ENCODE data around the gene LUC7L3.
"Not testable (repeated sequence)": the region's sequence is repeated elsewhere in the genome, so short reads cannot be mapped to it uniquely, and the experiment has no call there.

Gene LUC7L3

DNA sequence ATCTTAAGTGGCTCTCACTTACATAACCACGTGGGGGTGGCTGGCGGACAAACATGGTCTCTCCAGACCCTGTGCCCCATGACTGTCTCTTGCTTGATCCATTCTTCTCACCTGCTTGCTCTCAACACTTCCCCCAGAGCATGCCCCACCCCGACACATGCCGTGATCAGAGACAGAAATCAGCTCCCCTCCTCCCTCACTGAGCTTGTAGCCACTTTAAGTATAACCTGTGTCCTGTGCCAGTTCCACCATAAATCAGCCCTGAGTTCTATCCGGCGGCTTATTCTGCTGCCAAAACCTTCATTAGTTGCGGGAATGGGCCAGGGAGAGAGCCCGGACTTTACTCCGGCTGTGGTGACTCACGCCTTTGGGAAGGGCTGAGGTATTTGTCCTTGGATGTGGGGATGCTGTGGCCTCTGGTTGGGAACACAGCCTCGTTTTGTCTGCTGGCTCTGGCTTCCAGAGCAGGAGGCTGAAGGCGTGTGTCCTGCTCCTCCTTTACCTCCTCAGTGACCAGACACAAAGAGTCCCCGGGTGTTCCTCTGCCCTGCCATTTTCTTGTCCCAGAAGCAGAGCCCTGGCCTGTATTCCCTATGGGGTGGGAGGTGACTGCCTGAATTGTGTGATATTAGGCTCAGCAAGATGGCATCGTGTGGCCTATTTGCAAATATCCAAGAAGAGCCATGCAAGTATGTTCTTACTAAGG lies 32.8 kb upstream of the LUC7L3 start:
- peak; percentile 79 for DNase-seq (ENCODE audit: low read depth)

DNA sequence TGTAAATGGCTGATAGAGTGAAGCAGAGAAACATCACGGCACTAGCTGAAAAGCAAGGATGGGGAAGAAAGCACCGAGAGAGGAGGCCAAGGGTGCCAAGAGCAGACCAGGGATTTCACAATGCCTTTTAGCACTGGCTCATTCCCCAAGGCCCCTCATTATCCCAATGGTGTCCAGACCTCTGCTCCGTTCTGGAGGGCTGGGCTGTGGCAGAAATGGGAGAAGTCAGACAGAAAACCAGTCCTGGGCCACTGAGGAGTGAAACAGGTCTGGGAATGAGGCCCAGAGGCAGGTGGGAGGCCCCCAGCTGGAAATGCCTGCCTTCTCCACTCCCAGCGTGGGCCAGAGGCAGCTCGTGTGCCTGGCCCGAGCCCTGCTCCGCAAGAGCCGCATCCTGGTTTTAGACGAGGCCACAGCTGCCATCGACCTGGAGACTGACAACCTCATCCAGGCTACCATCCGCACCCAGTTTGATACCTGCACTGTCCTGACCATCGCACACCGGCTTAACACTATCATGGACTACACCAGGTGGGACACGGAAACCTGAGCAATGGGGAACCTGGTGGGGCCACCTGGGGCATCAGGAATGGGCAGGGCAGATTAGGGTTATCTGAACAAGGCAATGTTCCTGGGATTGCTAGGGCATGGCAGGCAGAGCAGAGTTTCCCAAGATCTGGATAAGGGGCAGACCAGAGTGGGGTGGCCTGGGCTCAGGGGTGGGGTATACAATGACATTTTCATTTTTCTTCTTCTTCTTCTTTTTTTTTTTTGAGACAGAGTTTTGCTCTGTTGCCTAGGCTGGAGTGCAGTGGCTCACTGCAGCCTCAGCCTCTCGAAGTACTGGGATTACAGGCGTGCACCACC lies 32.0 kb upstream of the LUC7L3 start:
- peak; percentile 54 for DNase-seq (ENCODE audit: low read depth)

DNA sequence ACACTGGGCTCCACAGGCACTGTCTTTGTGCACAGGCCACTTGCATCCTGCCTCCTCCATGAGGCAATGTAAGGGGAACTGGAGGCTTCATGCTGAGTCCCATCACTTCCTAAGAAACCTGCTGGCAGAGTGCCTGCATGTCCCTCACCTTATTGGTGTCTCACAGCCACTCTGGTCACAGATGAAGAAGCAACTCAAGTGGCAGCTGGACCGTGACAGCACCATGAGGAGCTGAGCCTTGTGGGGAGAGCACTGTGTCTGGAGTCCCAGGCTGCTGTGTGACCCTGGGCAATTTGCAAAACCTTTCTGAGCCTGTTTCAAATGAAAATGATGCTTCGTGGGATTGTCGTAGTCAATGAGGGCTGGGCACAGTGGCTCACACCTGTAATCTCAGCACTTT lies 31.2 kb upstream of the LUC7L3 start:
- no peak for DNase-seq (ENCODE audit: low read depth)

DNA sequence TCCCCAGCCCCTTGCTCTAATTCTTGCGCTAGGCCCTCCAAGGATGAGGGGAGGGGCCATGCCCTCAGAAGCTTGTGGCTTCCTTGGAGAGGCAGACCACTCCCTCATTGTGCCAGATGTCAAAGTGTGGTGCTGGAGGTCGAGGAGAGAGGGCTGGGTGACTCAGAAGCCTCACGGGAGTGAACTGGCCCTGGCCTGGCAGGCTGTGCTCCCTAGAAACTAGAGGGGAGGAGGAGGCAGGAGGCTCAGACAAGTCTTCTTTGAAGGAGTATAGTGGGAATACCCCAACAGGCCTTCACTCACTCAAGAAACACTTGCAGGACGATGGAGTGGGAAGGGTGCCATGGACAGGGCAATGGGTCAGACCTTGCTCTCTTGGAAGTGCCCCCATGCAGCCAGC lies 30.2 kb upstream of the LUC7L3 start:
- DNase-seq (ENCODE audit: low read depth): peak; percentile 56

DNA sequence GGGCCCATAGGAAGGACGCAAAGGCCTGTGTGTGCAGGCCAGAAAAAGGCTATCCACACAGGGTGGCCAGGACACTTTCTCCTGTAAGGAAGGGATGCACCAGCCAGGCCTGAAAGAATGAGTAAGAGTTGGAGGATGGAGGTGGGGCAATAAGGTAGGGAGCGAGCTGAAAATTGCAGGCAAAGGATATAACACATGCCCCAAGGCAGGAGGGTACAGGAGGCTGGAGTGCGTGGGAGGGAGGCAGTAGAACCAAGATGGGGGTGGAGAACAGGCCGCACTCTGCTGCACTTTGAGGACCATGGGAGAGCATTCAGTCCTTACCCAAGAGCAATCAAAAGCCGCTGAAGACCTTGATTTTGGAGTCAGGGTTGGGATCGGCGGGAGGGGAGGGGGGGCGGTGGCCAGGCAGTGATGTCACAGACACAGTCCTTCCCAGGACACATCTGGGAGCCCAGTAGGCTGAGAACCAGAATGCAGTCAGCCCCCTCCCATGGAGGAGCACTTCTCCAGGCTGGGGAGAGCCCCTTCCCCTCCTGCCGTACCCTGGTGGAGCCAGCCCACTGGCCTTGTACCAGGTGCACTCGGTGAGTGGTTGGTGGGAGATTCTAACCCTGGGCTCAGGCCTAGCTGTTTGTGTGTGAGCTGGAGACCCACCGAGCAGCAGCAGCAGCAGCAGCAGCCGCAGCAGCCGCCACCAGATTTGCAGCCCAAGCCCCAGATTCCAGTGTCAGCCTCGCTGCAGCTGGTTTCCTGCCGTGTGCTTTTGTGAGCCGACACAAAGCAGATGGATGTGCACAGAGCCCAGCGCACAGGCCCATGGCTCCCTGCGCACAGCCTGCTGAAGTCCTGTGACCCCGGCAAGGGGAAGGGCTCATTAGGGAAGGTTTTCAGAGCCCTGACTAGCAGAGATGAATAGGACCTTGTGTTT lies 29.2 kb upstream of the LUC7L3 start:
- DNase-seq (ENCODE audit: low read depth): no peak

DNA sequence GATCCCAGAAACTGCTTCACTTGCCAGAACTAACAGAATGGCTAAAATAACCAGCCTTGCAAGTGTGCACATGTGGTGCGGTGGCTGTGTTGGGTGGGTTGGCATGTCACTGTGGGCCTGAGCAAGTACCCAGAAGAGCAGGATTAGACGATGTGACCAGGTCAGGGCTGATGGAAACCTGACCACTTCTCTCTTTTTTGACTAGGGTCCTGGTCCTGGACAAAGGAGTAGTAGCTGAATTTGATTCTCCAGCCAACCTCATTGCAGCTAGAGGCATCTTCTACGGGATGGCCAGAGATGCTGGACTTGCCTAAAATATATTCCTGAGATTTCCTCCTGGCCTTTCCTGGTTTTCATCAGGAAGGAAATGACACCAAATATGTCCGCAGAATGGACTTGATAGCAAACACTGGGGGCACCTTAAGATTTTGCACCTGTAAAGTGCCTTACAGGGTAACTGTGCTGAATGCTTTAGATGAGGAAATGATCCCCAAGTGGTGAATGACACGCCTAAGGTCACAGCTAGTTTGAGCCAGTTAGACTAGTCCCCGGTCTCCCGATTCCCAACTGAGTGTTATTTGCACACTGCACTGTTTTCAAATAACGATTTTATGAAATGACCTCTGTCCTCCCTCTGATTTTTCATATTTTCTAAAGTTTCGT lies 28.4 kb upstream of the LUC7L3 start:
- DNase-seq (ENCODE audit: low read depth): no peak

DNA sequence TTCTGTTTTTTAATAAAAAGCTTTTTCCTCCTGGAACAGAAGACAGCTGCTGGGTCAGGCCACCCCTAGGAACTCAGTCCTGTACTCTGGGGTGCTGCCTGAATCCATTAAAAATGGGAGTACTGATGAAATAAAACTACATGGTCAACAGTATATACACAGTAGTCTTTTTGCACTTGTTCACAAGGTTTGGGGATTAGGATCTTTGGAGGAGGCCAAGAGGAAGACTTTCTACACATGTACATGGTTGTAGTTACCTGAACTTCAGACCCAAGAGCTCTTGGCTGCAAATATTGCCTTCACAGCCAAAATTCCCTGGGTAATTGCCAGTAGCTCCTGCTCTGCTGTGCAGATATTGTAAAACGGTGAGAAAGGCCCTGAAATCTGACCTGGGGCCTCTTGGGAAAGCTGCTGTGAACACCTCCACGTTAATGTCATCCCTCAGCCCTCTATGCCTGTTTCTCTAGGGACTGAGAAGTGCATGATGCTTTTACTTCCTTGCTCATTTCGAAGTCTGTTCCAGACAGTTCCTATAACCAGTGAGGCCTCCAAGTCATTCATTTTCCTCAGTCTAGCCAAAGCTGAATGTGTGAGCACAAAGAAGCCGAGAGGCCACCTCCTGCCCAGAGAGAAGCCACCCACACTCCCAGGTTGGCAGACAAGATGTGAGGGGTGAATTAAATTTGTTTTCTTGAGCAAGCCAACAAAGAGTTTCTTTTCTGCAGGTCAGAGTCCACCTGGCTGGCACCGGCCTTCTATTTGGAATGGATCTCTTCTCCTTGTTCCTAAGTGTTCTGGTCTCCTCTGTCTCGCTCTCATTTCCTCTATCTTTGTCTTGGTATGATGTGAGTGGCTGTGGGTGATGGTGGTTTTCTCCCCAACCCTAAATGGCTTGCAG lies 27.6 kb upstream of the LUC7L3 start:
- no peak for DNase-seq (ENCODE audit: low read depth)

DNA sequence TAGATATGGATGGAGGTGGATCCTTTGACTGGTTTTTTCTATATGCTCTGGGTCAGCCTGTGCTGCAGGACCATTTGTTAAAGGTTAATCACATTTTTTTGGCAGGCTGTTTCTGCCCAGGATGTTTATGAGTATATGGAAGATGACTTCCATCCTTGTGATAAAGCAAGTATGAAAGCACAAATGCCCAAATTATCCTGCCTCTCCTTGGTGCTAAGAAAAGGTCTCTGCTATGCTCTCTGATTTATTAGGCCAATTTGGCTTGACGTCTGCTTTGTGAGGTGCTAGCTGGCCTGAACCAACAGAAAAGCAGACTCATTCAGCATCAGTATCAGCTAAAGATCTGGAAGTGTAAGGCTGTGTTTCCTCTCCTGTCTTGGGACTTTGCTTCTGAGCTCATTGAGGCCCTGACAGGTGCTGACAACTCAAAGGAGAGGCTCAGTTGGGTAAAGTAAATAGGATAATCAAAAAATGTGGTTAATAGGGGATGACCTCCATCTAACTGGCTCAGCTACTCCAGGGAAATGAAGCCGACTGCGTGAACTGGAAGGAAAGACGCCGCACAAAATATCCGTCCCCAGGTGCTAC lies 26.9 kb upstream of the LUC7L3 start:
- no peak for DNase-seq (ENCODE audit: low read depth)

DNA sequence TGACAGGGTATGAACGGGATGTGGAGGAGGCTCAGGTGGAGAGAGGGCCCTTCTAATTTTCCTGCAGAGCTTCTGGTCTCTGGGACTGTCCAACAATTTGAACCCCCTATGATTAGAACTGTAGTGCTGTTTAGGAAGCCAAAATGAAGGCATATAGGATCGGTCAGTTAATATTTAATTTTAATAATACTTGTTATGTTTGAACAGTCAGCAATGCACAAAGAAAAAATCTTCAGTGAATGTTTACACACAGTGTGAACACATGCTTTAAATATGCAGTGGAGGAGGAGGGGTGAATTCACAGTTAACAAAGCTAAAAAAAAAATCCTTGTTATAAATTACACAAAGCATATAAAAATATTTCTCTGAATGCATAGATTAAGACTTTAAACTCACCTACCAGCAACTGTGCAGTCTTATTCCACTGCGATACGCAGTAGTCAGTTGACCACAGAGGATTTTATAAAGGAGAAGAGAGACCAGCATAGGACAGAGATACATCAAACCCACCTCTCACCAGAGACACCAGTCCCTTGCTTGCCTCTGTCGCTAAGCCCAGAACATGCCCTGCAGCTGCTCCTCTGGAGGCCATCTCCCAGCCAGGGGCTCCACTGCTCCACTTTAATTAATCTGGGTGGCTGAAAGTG lies 26.2 kb upstream of the LUC7L3 start:
- DNase-seq (ENCODE audit: low read depth): no peak

DNA sequence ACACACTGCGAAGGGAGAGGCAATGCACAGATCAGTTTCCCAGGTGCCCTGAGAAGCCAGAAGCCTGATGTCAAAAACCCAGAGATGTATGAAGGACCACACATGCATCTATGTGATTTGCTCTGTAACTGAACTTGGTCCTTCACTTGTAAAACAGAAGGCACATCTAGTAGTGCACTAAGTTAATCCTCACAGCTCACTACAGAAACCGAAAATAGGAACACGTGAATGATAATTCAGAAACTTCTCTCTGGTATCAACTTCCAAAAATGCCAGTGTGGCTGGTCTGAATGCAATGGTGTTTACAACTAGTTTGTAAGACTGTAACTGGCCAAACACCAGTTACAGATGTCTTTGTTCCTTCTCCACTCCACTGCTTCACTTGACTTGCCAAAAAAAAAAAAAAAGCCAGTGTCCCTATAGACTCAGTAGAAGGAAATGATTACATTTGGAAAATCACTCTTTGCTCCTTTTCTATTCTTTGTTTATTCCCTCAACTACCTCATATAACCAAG lies 23.0 kb upstream of the LUC7L3 start:
- DNase-seq (ENCODE audit: low read depth): no peak

DNA sequence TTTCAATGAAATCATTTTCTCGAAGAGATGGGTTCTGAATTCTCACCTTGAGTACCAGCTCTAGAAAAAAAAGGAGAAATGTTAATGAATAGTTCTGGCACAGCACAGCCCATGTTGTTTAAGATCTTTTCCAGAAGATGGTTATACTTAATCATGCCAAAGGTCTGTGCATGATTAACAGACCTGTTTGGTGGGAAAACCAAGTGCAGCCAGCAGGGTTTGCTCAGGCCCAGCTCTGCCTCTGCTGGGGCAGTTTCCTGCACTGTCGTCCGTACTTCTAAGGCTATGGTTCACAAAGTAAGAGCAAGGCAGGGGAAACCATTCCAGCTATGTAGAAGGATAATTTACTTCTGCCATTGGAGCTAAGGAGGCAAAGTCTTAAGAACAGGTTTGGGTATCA lies 22.3 kb upstream of the LUC7L3 start:
- no peak for DNase-seq (ENCODE audit: low read depth)

DNA sequence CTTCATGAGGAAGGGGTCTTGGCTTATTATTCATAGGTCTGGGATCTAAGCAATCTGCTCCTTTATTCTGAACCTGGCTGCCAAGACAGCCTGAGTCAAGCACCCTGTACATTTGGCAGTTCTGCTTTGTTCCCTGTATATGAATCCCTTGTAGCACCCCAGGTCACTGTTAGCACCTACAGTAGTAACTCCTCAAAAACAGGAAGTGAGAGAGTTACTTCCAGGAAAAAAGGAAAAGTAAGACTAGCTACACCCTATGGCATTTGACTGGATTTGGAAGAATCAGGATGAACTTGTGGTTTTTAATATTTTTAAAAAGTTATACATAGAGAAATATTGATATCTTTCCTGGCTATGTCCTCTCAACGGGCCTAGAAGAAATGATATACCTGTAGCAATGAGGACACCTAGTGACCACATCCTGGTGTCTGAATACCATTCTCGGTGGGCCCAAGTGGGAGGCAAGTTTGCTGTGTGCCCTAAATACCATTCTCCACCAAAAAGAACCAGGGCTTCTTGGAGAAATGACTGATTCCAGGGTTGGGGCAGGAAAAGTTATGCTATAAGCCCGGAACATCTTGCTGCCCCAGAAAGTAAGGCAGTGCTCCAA lies 21.6 kb upstream of the LUC7L3 start:
- DNase-seq (ENCODE audit: low read depth): no peak

DNA sequence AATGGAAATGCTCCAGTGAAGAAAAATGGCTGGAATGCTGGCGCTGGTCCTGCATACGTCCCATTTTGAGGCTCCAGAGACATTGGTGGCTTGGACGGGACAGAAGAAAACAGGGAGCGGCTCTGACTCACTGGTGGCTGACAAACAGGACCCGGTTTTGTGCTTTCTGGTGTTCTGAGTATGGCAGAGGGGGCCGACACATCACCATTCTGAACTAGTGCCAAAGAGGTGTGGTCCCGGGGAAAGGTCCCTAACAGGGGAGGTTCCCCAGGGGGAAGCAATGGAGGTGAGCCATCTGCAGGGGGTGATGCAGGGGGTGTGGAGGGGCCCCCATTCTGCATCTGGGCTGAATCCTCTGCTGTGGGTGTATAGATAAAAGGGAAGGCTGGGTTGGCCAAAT lies 20.0 kb upstream of the LUC7L3 start:
- DNase-seq (ENCODE audit: low read depth): no peak

DNA sequence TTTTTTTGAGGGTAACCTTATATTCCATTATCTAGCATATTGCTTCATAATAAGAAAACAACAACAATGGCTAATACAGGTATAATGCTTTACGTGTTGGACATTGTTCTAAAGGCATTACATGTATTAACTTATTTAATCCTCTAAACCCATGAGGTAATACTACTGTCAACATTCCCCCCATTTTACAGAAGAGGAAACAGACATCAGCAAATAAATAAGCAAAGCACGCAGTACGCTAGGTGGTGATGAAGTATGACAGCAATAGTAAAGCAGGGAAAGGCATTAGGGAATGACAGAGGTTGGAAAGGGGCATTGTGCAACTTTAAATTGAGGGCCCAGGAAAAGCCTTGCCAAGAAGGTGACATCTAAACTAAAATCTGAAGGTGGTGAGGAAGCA lies 16.2 kb upstream of the LUC7L3 start:
- no peak for DNase-seq (ENCODE audit: low read depth)

DNA sequence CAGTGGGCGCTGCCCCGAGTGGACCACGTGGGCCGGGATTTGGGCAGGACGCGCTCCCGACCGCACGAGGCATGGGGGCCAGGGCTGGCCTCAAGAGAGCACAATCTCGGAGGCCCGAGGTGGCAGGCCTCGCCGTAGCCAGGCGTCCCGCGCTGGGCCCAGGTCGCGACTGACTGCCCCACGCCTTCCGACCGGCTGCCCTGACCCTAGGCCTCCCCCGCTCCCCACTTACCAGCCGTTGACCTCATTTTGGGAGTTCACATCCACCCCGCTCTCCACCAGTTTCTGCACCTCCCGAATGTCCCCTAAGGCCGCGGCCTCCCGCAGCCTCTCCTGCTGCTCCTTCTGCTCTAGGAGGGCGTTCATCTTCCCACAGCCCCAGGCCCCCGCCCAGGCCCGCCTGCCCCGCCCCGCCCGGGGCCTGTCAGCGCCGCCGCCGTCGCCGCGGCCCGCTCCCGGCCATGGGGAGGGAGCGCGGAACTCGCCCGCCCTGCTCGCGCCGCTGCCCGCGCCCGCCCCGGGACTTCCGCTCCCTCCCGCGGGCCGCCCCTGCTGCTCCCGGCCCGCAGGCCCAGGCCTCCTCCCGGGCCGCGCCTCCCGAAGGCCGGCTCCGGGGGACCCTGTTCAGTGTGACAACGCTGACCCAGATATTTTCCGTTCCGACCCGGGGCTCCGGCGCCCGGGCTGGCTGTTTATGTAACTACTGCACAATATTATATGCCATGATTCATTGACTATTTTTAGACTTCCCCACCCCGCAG lies 11.9 kb upstream of the LUC7L3 start, which contains the start of gene ANKRD40:
ANKRD40 (minus strand) TSS at position 626 of the 761 bp plus-strand sequence; CDS start at position 366, 260 bp downstream.
- DNase-seq (ENCODE audit: low read depth): peak; percentile 93

DNA sequence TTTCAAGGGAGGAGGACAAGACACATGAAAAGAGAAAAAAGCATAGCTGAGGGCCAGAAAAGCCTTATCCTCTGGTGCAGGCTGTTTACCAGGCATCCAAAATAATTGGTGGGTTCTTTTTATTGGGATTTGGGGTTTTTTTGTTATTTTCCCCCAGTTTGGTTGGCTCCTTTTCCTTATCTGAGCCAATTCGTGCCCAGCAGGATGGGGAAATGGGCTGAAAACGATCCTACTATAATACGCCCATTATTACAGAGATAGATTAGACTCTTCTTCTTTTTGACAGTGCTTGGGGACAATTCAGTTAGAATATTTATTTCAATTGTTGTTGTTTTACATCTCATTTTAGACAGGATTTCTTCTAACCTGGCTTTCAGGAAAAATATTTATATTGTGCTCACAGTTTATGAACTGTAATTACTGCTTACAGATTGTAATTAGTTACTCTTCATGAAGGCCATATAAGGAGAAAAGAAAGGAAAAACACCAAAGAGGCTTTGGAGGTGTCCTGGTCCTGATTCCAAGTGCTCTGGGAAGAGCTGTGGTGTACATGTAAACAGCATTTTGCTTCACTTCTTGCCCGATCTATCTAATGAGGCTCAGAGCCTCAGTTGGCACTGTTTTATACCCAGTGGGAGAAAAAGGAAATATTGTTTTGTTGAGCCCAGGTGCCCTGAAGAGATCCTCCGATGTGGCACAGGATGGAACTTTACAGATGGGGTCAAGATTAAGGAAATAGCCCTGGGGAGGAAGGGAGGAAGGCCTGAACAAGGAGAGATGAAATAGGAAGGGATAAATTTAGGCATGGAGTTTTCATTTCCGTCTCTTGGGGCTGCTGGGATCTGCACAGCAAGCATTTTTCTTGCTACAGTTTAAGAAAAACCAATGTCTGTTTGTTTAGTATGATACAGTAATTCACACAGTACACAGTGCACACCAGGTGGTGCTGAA lies 11.1 kb upstream of the LUC7L3 start:
- DNase-seq (ENCODE audit: low read depth): peak; percentile 23

DNA sequence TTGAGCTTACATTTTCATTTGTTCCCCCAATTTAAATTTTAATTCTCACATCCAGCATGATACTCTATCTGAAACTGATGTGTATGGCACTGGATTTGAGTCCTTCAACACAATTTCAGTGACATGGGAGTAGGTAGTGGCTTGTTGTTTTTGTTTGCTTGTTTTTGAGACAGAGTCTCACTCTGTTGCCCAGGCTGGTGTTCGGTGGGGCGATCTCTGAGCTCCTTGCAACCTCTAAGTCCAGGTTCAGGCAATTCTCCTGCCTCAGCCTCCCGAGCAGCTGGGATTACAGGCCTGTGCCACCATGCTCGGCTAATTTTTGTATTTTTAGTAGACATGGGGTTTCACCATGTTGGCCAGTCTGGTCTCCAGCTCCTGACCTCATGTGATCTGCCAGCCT lies 10.3 kb upstream of the LUC7L3 start:
- not testable (repeated sequence) for DNase-seq (ENCODE audit: low read depth)
